GM18511 (cell line): ENCODE data around the gene INF2.
A peak's percentile ranks its signal among the peaks of the same experiment; 100 is the strongest.
"Not testable (repeated sequence)": the region's sequence is repeated elsewhere in the genome, so short reads cannot be mapped to it uniquely, and the experiment has no call there.

ENCODE experiments used
- ATAC-seq: cut with Tn5 transposase; IDR thresholded peaks from one replicate; pipeline ENCODE4 v1.9.1; 2021; ENCODE audit warnings: mild to moderate bottlenecking, moderate library complexity; ENCODE audit not compliant: unreplicated experiment

Gene INF2

DNA sequence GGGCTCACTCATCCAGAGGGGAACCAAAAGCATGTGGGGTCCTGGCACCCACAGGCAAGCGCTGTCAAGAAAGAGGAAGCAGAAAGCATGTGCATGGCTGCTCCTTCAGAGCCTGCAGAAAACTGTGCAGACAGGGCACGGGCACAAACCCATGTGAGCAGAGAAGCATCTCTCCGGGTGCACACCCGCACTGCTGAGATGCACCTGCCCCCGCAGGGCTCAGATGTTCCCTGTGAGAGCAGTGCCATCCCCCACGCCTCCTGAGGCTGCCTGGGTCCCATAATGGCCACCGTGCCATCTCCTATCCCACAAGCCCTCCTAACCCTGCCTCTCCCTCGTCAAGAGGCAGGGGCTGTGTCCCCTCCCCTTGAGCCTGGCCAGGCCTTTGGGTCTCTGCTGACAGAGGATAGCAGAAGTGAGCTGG lies 32.3 kb upstream of the INF2 start:
- ATAC-seq: peak; percentile 38

DNA sequence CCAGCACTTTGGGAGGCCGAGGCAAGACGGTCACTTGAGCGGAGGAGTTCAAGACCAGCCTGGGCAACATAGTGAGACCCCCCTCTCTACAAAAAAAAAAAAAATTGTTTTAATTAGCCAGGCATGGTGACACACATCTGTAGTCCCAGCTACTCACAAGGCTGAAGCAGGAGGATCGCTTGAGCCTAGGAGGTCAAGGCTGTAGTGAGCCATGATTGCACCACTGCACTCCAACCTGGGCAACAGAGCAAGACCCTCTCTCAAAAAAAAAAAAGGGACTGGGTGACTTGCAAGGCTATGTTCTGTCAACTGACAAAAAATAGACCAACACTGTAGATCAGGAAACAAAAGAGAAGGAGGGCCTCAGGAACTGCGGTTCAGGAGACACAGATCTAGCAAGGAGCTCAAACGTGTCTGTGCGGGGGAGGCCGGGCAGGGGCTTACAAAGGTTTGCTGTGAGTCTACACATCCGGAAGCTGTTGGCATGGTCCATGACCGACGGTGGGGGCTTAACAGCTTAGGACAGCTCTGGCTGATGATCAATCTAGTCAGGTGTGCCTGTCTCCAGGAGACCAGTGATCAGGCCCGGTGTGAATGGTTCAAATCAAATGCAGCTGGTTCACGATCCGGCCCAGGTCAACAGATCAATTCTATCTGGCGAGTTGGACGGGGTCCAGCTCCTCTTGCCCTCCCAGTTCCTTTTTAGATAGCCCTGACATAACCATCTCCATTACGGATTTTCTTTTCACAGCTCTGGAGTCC lies 31.7 kb upstream of the INF2 start:
- ATAC-seq: peak; percentile 49

- ATAC-seq: no peak
Measured at GRCh38 chr14:104658325-104658712, 31.1 kb upstream of the INF2 start.

DNA sequence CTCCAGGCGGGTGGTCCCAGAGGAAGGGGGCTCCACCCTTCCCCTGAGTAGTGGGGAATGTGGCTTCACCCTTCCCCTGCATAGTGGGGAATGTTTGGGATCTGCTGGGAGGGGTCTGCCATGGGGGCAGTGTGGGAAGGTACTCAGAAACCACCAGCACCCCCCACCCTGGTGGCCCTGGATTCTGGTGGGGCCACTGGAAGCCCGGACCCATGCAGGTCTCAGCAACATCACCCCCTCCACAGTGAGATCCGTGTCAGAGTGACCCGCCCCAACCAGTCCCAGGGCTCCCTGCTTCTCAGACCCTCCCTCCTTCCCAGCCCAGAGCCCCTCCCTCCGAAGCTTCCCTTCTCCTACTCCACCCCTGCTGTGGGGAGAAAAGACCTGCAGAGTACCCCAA lies 30.3 kb upstream of the INF2 start:
- no peak for ATAC-seq

GRCh38 chr14:104659764-104660523 lies 29.5 kb upstream of the INF2 start:
- no peak for ATAC-seq

DNA sequence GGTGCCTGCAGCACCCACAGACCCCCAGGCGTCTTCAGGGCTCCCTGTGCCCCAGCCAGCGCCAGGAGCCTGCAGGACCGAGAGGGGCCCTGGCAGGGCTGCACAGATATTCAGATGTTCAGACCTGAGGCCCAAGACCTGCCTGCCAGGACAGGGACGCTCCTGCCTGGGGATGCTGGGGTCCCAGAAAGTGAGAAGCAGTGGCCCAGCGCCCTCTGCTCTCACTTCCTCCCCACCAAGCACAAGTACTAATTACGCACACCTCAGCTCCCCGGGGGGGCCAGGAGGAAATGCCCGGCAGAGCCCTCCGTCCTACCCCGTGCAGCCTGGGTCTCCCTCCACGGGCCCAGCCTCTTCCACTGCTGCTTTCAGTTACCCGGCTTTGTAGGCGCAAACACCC lies 28.8 kb upstream of the INF2 start:
- peak; percentile 40 for ATAC-seq

GRCh38 chr14:104661086-104661485 lies 28.3 kb upstream of the INF2 start:
- no peak for ATAC-seq

- ATAC-seq: not testable (repeated sequence)
Measured at GRCh38 chr14:104661528-104662157, 27.8 kb upstream of the INF2 start.

- ATAC-seq: not testable (repeated sequence)
Measured at GRCh38 chr14:104662472-104662871, 26.9 kb upstream of the INF2 start.

DNA sequence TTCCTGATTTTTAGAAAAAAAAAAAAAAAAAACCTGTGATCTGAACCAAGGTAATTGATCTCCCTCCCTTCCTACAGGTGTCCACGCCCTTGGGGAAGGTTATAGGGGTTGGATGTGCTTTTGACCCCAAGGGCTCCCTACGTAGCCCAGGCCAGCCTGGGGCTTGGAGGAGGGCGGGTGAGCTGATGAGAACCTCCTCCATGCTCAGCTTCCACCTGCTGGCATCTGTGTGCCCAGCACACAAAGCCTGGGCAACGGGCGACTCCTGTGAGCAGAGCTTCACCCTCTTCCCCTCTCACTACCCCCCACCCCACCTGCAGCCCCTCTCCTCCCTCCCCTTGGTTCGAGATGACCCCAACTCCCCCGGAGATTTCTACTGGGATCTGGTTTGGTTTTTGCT lies 25.3 kb upstream of the INF2 start:
- ATAC-seq: no peak

GRCh38 chr14:104664588-104664987 lies 24.8 kb upstream of the INF2 start:
- ATAC-seq: no peak

- ATAC-seq: no peak
Measured at GRCh38 chr14:104665114-104665656, 24.2 kb upstream of the INF2 start.

DNA sequence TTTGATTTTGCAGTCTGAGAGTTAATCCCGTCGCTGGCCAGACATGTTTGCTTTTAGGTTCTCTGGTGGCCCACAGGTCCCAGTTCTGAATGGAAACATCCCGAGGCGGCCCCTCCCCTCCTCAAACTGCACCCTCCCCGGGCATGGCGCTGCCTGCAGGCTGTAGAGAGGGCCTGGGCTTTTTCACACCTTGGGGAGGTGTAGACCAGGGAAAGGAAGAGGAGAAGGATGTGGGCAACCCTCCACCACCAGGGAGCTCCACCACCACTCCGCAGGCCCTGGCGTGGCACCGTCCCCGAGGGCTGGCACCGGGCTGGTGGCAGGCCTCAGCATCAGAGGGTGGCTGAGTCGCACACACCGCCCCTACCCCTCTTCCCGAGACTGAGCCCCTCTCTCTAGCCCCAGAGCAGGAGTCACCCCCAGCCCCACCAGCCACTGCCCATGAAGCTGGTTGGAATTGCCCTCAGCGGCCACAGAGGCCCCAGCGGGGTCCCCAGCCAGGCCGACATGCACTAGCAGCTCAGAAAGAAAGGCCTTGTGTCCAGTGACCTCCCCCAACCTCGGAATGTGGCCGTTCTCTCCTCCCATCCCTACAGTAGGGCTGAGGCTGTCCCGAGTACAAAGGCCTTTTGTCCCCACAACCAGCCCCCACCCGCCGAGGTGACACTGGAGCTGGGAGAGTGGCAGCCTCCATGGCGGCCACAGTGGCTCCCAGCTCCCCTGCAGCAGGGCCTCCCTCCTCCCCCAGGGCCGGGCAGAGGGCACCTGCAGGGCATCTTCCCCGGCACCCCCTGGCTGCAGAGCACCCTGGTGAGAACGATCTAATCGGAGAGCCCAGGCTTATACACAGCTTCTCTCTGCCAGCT lies 23.5 kb upstream of the INF2 start:
- no peak for ATAC-seq

DNA sequence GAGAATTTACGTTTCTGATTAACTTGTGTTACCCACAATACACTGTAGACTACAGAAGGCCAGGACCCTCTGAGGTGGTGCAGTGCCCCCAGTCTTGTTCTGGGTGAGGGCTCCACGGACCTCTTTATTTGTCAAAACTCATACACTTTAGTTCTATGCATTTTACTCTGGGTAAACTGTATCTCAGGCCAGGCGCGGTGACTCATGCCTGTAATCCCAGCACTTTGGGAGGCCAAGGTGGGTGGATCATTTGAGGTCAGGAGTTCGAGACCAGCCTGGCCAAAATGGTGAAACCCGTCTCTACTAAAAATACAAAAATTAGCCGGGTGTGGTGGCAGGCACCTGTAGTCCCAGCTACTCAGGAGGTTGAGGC lies 22.9 kb upstream of the INF2 start:
- not testable (repeated sequence) for ATAC-seq

DNA sequence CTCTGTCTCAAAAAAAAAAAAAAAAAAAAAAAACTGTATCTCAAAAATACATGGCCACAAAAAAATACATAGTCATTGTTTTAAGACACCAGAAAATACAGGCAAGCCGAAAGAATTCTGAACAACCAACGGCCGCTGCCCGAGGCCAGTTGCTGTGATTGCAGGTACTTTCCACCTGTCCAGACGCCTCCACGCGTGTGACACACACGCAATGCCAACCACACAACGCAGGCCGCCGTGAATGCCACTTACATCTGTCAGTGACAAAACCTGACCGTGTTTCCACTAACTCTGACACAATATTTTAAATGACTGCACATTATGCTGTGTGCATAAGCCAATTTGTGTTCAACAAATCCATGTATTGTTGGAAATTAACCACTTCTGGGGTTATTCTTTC lies 22.4 kb upstream of the INF2 start:
- no peak for ATAC-seq

- ATAC-seq: no peak
Measured at GRCh38 chr14:104669697-104670096, 19.7 kb upstream of the INF2 start.

DNA sequence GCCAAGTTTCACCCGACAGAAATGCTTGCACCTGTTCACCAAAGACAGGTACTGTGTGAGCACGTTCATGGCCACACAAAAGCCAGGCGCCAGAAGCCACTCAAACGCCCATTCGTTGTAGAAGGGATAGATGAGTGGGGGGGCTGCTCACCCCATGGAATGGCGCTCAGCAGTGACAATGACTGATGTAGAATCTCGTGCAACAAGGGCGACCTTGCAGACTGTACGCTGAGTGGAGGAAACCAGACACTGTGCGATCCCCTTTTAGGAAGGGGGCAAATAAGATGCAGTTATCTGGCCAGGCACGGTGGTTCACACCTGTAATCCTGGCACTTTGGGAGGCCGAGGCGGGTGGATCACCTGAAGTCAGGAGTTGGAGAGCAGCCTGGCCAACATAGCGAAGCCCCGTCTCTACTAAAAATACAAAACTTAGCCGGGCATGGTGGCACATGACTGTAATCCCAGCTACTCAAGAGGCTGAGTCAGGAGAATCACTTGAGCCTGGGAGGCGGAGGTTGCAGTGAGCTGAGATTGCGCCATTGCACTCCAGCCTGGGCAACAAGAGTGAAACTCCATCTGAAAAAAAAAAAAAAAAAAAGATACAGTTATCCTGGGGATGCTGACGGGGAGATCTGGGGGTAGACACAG lies 18.0 kb upstream of the INF2 start:
- ATAC-seq: not testable (repeated sequence)

DNA sequence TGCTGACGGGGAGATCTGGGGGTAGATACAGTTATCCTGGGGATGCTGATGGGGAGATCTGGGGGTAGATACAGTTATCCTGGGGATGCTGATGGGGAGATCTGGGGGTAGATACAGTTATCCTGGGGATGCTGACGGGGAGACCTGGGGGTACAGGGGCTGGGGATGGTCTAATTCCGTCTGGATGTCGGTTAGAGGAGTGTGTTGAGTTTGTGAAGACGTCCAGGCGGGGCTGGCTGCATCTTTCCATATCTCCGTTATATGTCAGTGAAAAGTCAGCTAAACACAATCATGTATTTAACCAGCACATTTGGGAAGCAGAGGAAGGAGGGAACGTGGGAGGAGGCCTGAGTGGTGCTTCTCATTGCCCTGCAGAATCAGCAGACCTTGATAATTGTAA lies 17.3 kb upstream of the INF2 start:
- not testable (repeated sequence) for ATAC-seq

GRCh38 chr14:104673481-104673880 lies 15.9 kb upstream of the INF2 start:
- no peak for ATAC-seq

DNA sequence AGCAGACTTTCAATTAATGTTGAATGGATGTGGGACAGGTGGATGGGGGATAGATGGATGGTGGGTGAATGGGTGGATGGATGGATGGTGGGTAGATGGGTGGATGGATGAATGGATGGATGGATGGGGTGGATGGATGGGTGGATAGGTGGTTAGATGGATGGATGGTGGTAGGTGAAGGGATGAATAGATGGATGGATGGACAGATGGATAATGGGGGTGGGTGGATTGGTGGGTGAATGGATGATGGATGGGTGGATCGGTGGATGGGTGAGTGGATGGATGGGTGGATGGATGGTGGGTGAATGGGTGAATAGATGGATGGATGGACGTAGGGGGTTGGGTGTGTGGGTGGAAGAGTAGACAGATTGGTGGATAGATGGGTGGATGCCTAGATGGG lies 14.0 kb upstream of the INF2 start:
- ATAC-seq: no peak
